HEK293 (cell line): ENCODE data around the gene TMEM134.

Experiments used
- HIC1 ChIP-seq: fragments of 450-650 bp; formaldehyde crosslinking; IDR thresholded peaks from 2 replicates; pipeline ENCODE4 v1.5.1; 2016; ENCODE audit warnings: missing biosample characterization, missing genetic modification characterization
- KLF16 ChIP-seq: fragments of 450-650 bp; formaldehyde crosslinking; IDR thresholded peaks from 2 replicates; pipeline ENCODE4 v1.5.1; 2017; ENCODE audit warnings: missing biosample characterization, missing genetic modification characterization
- MYNN ChIP-seq: fragments of 450-650 bp; formaldehyde crosslinking; IDR thresholded peaks from 2 replicates; pipeline ENCODE4 v1.5.1; 2016; ENCODE audit warnings: missing biosample characterization, missing genetic modification characterization, borderline replicate concordance
- RBAK ChIP-seq: fragments of 450-650 bp; formaldehyde crosslinking; IDR thresholded peaks from 2 replicates; pipeline ENCODE4 v1.5.1; 2016; ENCODE audit warnings: missing biosample characterization, missing genetic modification characterization
- SP3 ChIP-seq: fragments of 450-650 bp; formaldehyde crosslinking; IDR thresholded peaks from 2 replicates; pipeline ENCODE4 v1.5.1; 2016; ENCODE audit warnings: missing biosample characterization, missing genetic modification characterization
- TCF7L2 ChIP-seq: IDR thresholded peaks from 2 replicates; pipeline ENCODE4 v1.6.1; 2011; ENCODE audit warnings: low read depth, mild to moderate bottlenecking, inconsistent platforms, low read length, moderate library complexity, borderline replicate concordance
- ZFP69B ChIP-seq: fragments of 450-650 bp; formaldehyde crosslinking; IDR thresholded peaks from 2 replicates; pipeline ENCODE4 v1.5.1; 2016; ENCODE audit warnings: missing biosample characterization, missing genetic modification characterization
- ZIC2 ChIP-seq: fragments of 450-650 bp; formaldehyde crosslinking; IDR thresholded peaks from 2 replicates; pipeline ENCODE4 v1.5.1; 2016; ENCODE audit warnings: missing biosample characterization, missing genetic modification characterization
- ZNF133 ChIP-seq: fragments of 450-650 bp; formaldehyde crosslinking; IDR thresholded peaks from 2 replicates; pipeline ENCODE4 v1.5.1; 2016; ENCODE audit warnings: missing biosample characterization, missing genetic modification characterization
- ZNF248 ChIP-seq: fragments of 450-650 bp; formaldehyde crosslinking; IDR thresholded peaks from 2 replicates; pipeline ENCODE4 v1.5.1; 2017; ENCODE audit warnings: missing biosample characterization, missing genetic modification characterization
- ZNF324 ChIP-seq: fragments of 450-650 bp; formaldehyde crosslinking; IDR thresholded peaks from 2 replicates; pipeline ENCODE4 v1.5.1; 2016; ENCODE audit warnings: missing biosample characterization, missing genetic modification characterization
- ZNF518A ChIP-seq: fragments of 450-650 bp; formaldehyde crosslinking; conservative IDR thresholded peaks from 2 replicates; pipeline ENCODE4 v1.5.1; 2016; ENCODE audit warnings: low read depth, missing biosample characterization, missing genetic modification characterization
- ZNF555 ChIP-seq: fragments of 450-650 bp; formaldehyde crosslinking; conservative IDR thresholded peaks from 2 replicates; pipeline ENCODE4 v1.5.1; 2017; ENCODE audit warnings: missing biosample characterization, mild to moderate bottlenecking, missing genetic modification characterization, inconsistent platforms
- ZNF560 ChIP-seq: fragments of 450-650 bp; formaldehyde crosslinking; IDR thresholded peaks from 2 replicates; pipeline ENCODE4 v1.5.1; 2017; ENCODE audit warnings: missing biosample characterization, missing genetic modification characterization, borderline replicate concordance
- ZNF561 ChIP-seq: fragments of 450-650 bp; IDR thresholded peaks from 2 replicates; pipeline ENCODE4 v1.5.1; 2018; ENCODE audit warnings: missing biosample characterization, missing genetic modification characterization, borderline replicate concordance
- ZNF585B ChIP-seq: fragments of 450-650 bp; formaldehyde crosslinking; IDR thresholded peaks from 2 replicates; pipeline ENCODE4 v1.5.1; 2016; ENCODE audit warnings: missing biosample characterization, missing genetic modification characterization
- ZNF843 ChIP-seq: fragments of 450-650 bp; formaldehyde crosslinking; IDR thresholded peaks from 2 replicates; pipeline ENCODE4 v1.5.1; 2016; ENCODE audit warnings: missing biosample characterization, missing genetic modification characterization
- ZSCAN18 ChIP-seq: fragments of 450-650 bp; formaldehyde crosslinking; IDR thresholded peaks from 2 replicates; pipeline ENCODE4 v1.5.1; 2016; ENCODE audit warnings: missing biosample characterization, missing genetic modification characterization
- TF ChIP-seq, protein P1 (sequence below): fragments of 450-650 bp; formaldehyde crosslinking; IDR thresholded peaks from 2 replicates; pipeline ENCODE4 v1.5.1; 2016; ENCODE audit warnings: missing biosample characterization, missing genetic modification characterization

The TMEM134 gene

GRCh38 chr11:67468759-67469507, at the start of gene TMEM134 (continued):
- no peak for TF ChIP-seq ZNF518A (tag by site-specific recombination)
- TF ChIP-seq ZNF560 = no peak
- no peak for TF ChIP-seq MYNN (tag by site-specific recombination)
- TF ChIP-seq ZFP69B (tag by site-specific recombination) = no peak
- TF ChIP-seq ZNF324 (tag by site-specific recombination) = no peak
- no peak for TF ChIP-seq TCF7L2
- TF ChIP-seq, protein P1, sequence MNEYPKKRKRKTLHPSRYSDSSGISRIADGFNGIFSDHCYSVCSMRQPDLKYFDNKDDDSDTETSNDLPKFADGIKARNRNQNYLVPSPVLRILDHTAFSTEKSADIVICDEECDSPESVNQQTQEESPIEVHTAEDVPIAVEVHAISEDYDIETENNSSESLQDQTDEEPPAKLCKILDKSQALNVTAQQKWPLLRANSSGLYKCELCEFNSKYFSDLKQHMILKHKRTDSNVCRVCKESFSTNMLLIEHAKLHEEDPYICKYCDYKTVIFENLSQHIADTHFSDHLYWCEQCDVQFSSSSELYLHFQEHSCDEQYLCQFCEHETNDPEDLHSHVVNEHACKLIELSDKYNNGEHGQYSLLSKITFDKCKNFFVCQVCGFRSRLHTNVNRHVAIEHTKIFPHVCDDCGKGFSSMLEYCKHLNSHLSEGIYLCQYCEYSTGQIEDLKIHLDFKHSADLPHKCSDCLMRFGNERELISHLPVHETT (tag by site-specific recombination) = no peak
- no peak for TF ChIP-seq ZNF843 (tag by site-specific recombination)
- TF ChIP-seq ZNF555 (tag by site-specific recombination) = no peak
- TF ChIP-seq ZSCAN18 (tag by site-specific recombination) = no peak
- no peak for TF ChIP-seq KLF16 (tag by site-specific recombination)
- peak; percentile 26; the same call in 1 of the 2 replicates for TF ChIP-seq HIC1 (tag by site-specific recombination)
- no peak for TF ChIP-seq RBAK (tag by site-specific recombination)
- no peak for TF ChIP-seq ZNF248 (tag by site-specific recombination)
- peak; percentile 100 for TF ChIP-seq ZNF561
- no peak for TF ChIP-seq ZNF133 (tag by site-specific recombination)
- no peak for TF ChIP-seq ZIC2 (tag by site-specific recombination)
- no peak for TF ChIP-seq ZNF585B (tag by site-specific recombination)
- peak; percentile 80 for TF ChIP-seq SP3
- TF ChIP-seq, all 188 proteins: peak for 30
